AG04449 (cell line): Measurements from ENCODE around the gene TPRA1.

Experiments used
- CTCF ChIA-PET: fragments of 350-600 bp; formaldehyde crosslinking; extraction: SDS; loops from one replicate; lab custom pipeline; 2021; ENCODE audit warnings: antibody characterized with exemption; lab: Yijun Ruan, JAX
- POLR2A ChIA-PET: fragments of 400-600, 350-600 bp; formaldehyde crosslinking; extraction: SDS; loops from one replicate; lab custom pipeline; 2020; ENCODE audit warnings: antibody characterized with exemption, inconsistent platforms; lab: Yijun Ruan, JAX
- DNase-seq: peaks from one replicate; pipeline ENCODE4 v3.0.0-alpha.2; 2010; ENCODE audit warnings: low read depth, low spot score
- H3K4me3 ChIP-seq: 2 replicates; pipeline ENCODE4 v1.5.1; 2011; ENCODE audit warnings: low read depth, mild to moderate bottlenecking, control low read depth, low read length
- TF ChIP-seq, protein P1 (sequence below): IDR thresholded peaks from one replicate; pipeline ENCODE4 v1.5.1; 2011; ENCODE audit warnings: mild to moderate bottlenecking, moderate library complexity, low read length, control low read depth, inconsistent platforms; ENCODE audit not compliant: insufficient read depth; ENCODE audit errors: missing control alignments

The TPRA1 gene

DNA sequence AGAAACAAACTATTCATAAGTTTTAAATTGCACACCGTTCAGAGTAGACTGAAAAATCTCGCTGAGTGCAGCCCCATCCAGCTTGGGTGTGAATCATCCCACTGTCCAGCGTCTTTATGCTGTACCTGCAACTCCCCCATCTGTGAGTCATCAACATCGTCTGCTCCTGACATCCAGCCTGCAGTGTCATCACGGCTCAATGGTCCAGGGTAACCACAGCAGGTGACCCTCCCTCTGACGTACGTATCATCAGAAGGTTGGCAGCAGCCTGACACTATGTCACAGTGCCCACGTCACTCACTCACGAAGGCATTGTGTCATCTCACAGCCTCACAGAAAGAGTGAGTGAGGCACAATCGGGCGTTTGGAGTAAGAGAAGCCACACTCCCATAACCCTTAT is 65.2 kb downstream of the TPRA1 start:
- H3K4me3 ChIP-seq, result no peak overlapping the region
- CTCF ChIA-PET, result no interaction called here
- POLR2A ChIA-PET, result no interaction called here
- DNase-seq, result no peak
- TF ChIP-seq, protein P1, sequence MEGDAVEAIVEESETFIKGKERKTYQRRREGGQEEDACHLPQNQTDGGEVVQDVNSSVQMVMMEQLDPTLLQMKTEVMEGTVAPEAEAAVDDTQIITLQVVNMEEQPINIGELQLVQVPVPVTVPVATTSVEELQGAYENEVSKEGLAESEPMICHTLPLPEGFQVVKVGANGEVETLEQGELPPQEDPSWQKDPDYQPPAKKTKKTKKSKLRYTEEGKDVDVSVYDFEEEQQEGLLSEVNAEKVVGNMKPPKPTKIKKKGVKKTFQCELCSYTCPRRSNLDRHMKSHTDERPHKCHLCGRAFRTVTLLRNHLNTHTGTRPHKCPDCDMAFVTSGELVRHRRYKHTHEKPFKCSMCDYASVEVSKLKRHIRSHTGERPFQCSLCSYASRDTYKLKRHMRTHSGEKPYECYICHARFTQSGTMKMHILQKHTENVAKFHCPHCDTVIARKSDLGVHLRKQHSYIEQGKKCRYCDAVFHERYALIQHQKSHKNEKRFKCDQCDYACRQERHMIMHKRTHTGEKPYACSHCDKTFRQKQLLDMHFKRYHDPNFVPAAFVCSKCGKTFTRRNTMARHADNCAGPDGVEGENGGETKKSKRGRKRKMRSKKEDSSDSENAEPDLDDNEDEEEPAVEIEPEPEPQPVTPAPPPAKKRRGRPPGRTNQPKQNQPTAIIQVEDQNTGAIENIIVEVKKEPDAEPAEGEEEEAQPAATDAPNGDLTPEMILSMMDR, result no peak

DNA sequence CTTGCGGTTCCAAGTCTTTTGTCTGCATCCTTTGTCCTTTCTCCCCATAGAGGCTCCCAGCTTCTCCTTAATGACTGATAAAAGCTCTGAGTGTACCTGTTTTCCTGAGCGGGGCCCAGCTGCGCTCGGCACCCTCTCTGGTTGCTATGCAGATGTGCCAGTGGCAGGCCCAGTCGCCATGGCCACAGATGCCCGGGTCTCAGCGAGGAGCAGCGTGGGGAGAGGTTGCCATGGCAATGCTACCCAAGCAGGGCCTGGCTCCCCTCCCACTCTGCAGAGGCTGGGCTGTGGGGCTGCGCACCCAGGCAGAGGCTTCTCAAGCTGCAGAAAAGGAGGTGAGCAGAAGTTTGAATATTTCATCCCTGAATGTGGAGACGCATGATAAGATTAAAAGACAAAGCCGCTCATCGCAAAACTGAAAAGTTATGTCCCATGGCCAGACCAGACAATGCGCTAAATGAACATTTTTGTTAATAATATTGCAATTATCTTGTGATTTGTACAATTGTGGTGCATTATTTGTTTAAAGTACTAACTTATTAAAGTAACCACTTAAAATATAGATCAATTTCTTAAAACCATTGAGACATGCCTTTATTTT is 66.1 kb downstream of the TPRA1 start:
- ChIA-PET POLR2A (no interaction called here), CTCF (interaction anchor here (1.2 kb wide), 1 partner anchor 19 kb away, joined by 3 read pairs; no protein-coding TSS in a partner anchor)
- TF ChIP-seq, protein P1, result no peak
- no peak overlapping the region for H3K4me3 ChIP-seq
- DNase-seq, result no peak
